Stimulated activated CD8-positive, alpha-beta memory T cell treated with anti-CD3 and anti-CD28 coated beads, Interleukin-4, amount 100 ng/mL, for 48 hours (primary cell): ENCODE data around the gene GAS1.
A peak's percentile ranks its signal among the peaks of the same experiment; 100 is the strongest.

Experiments used
- DNase-seq: peaks from one replicate; pipeline ENCODE4 v3.0.0-alpha.2; 2020

The GAS1 gene

GRCh38 chr9:86962692-86963091, 15.4 kb upstream of the GAS1 start:
- DNase-seq, result no peak

GRCh38 chr9:86960938-86961337, 13.6 kb upstream of the GAS1 start:
- no peak for DNase-seq

GRCh38 chr9:86958203-86958602, 10.9 kb upstream of the GAS1 start:
- no peak for DNase-seq

- DNase-seq, result no peak
Observed at GRCh38 chr9:86955561-86955960, 8.3 kb upstream of the GAS1 start.

GRCh38 chr9:86955042-86955441, 7.7 kb upstream of the GAS1 start:
- DNase-seq, result no peak

- no peak for DNase-seq
Observed at GRCh38 chr9:86953181-86953580, 5.9 kb upstream of the GAS1 start.

GRCh38 chr9:86948074-86948929, 996 bp upstream of the GAS1 start:
- peak; percentile 81 for DNase-seq

- DNase-seq, result peak; percentile 61
Observed at GRCh38 chr9:86946201-86947145, 833 bp downstream of the GAS1 start.

- no peak for DNase-seq
Observed at GRCh38 chr9:86945728-86946200, 1.5 kb downstream of the GAS1 start.

GRCh38 chr9:86944796-86945727, 2.2 kb downstream of the GAS1 start:
- no peak for DNase-seq

- DNase-seq, result no peak
Observed at GRCh38 chr9:86943201-86944113, 3.8 kb downstream of the GAS1 start.

GRCh38 chr9:86942281-86943200, 4.8 kb downstream of the GAS1 start:
- no peak for DNase-seq

GRCh38 chr9:86941197-86941596, 6.1 kb downstream of the GAS1 start:
- DNase-seq, result no peak

GRCh38 chr9:86940774-86941173, 6.5 kb downstream of the GAS1 start:
- no peak for DNase-seq

GRCh38 chr9:86939891-86940290, 7.4 kb downstream of the GAS1 start:
- DNase-seq, result no peak

- no peak for DNase-seq
Observed at GRCh38 chr9:86939321-86939720, 8.0 kb downstream of the GAS1 start.

GRCh38 chr9:86938780-86939179, 8.5 kb downstream of the GAS1 start:
- no peak for DNase-seq

- no peak for DNase-seq
Observed at GRCh38 chr9:86926145-86926544, 21.2 kb downstream of the GAS1 start.

- DNase-seq, result no peak
Observed at GRCh38 chr9:86925686-86926085, 21.6 kb downstream of the GAS1 start.

GRCh38 chr9:86924206-86924605, 23.1 kb downstream of the GAS1 start:
- DNase-seq, result no peak
